Lung (tissue), 12 donors: ENCODE measurements around the gene BCAS3. TPM values are rescaled to one million over a fixed set of nuclear protein-coding genes. Genes with fewer than 3 reads are reported as not detected.
"Not testable (repeated sequence)": the region's sequence is repeated elsewhere in the genome, so short reads cannot be mapped to it uniquely, and the experiment has no call there.

Source experiments
- ATAC-seq: fragments of 200-7000 bp; cut with Tn5 transposase; one replicate; pipeline ENCODE4 v1.9.1; 2020; ENCODE audit warnings: moderate number of reproducible peaks; ENCODE audit not compliant: insufficient read depth, low FRiP score
- DNase-seq, 3 donors: peaks; one replicate each; pipeline ENCODE4 v3.0.0-alpha.2; 2013 to 2017
- H3K27ac ChIP-seq, 2 donors: one replicate each; pipeline ENCODE4 v1.5.1; 2013; ENCODE audit warnings: mild to moderate bottlenecking in 2 of 2, moderate library complexity in 2 of 2, control low read depth in 1 of 2, inconsistent platforms in 1 of 2, low read depth in 1 of 2, low read length in 1 of 2
- H3K27me3 ChIP-seq, 3 donors: one replicate each; pipeline ENCODE4 v1.5.1; 2013; ENCODE audit warnings: low read length in 2 of 3; ENCODE audit not compliant: control insufficient read depth in 3 of 3, insufficient read depth in 3 of 3
- H3K36me3 ChIP-seq, 4 donors: one replicate each; pipeline ENCODE4 v1.5.1; 2013; ENCODE audit warnings: low read length in 4 of 4, mild to moderate bottlenecking in 1 of 4, moderate library complexity in 1 of 4; ENCODE audit not compliant: control insufficient read depth in 4 of 4, insufficient read depth in 4 of 4
- H3K4me1 ChIP-seq, 5 donors: one replicate each; pipeline ENCODE4 v1.5.1; 2013; ENCODE audit warnings: low read length in 5 of 5, mild to moderate bottlenecking in 2 of 5, moderate library complexity in 1 of 5; ENCODE audit not compliant: control insufficient read depth in 5 of 5, insufficient read depth in 5 of 5
- H3K4me3 ChIP-seq: one replicate; pipeline ENCODE4 v1.5.1; 2013; ENCODE audit warnings: mild to moderate bottlenecking, control low read depth, moderate library complexity
- H3K9ac ChIP-seq, 2 donors: one replicate each; pipeline ENCODE4 v1.5.1; 2013; ENCODE audit warnings: low read length in 2 of 2, control low read depth in 1 of 2; ENCODE audit not compliant: insufficient read depth in 1 of 2
- H3K9me3 ChIP-seq, 4 donors: one replicate each; pipeline ENCODE4 v1.5.1; 2013; ENCODE audit warnings: low read length in 3 of 4, mild to moderate bottlenecking in 1 of 4, moderate library complexity in 1 of 4; ENCODE audit not compliant: control insufficient read depth in 4 of 4, insufficient read depth in 3 of 4
- whole genome bisulfite sequencing, 2 donors: extraction: QIAGEN DNeasy Blood & Tissue Kit; methylation state at CpG; one replicate each; pipeline ENCODE4 v1.1.7; 2013; 5-methylcytosine and 5-hydroxymethylcytosine counted together
- polyA plus RNA-seq, 2 donors: library from polyadenylated mRNA; stranded (reverse); fragments of 200-250 nt; gene quantifications; one replicate each; pipeline ENCODE4 v1.2.1, GENCODE V29; 2013
- total RNA-seq, 2 donors: library from RNA; depleted of rRNA in 1 of 2; stranded (reverse); fragments of >200 nt in 1 of 2; gene quantifications; one replicate each; pipeline ENCODE4 v1.2.1, GENCODE V29; 2014 to 2021
- TF ChIP-seq, protein P1 (sequence below): IDR thresholded peaks from 2 replicates; pipeline ENCODE4 v1.5.1; 2012; ENCODE audit warnings: mild to moderate bottlenecking; ENCODE audit errors: control extremely low read depth, extremely low read depth
- donor health status: control.
- donor health status: control.
- donor health status: Bipolar disorder and iron deficiency.
- donor health status: healthy.
- donor health status: DM: yes; HTN: yes; CAD: no.

Gene BCAS3
- total and polyA plus RNA-seq, 4 donors = 4.0 to 101 (median 20.3) TPM

DNA sequence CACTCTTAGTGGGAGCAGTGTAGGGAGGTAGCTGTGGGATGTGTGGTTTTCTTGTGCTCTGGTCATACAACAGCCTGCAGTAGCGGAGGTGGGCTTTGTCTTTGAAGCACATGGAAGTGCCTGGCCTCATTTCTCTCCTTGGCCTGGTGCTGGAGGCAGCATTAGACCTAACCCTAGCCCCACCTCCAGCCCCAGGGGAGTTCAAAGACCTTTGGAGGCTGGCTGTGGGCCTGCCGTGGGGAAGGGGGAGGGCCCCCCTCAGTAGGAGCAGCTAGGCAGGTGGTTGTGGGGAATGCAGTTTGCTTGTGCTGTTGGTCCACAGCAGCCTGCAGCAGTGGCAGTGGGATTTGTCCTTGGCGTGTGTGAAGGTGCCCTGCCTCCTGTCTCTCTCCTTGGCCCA lies 91.7 kb downstream of the BCAS3 start:
- TF ChIP-seq, protein P1, sequence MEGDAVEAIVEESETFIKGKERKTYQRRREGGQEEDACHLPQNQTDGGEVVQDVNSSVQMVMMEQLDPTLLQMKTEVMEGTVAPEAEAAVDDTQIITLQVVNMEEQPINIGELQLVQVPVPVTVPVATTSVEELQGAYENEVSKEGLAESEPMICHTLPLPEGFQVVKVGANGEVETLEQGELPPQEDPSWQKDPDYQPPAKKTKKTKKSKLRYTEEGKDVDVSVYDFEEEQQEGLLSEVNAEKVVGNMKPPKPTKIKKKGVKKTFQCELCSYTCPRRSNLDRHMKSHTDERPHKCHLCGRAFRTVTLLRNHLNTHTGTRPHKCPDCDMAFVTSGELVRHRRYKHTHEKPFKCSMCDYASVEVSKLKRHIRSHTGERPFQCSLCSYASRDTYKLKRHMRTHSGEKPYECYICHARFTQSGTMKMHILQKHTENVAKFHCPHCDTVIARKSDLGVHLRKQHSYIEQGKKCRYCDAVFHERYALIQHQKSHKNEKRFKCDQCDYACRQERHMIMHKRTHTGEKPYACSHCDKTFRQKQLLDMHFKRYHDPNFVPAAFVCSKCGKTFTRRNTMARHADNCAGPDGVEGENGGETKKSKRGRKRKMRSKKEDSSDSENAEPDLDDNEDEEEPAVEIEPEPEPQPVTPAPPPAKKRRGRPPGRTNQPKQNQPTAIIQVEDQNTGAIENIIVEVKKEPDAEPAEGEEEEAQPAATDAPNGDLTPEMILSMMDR = no peak
- WGBS, 2 donors = 88 to 90% methylated on average over 3 of the region's 3 CpGs

DNA sequence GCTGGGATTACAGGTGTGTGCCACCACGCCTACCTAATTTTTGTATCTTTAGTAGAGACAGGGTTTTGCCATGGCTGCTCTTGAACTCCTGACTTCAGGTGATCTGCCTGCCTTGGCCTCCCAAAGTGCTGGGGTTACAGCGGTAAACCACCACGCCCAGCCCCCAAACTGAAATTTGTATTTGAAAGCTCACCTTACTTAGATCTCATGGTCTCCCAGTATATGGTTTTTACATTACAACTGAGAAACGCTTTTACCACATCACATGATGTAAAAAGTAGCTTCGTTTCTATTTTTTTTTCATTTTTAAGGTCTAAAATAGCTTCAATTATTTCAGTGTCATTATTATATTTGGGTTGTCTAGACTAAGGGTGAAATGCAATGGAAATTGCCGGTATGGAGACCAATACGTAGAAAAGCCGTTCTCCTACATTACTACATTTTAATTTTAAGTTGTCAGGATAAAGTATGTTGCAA lies 93.3 kb downstream of the BCAS3 start:
- no peak for DNase-seq
- 94 to 98% methylated on average over 8 of the region's 8 CpGs for WGBS, 2 donors

More for the DNA sequence above, 91.7 kb downstream of the BCAS3 start:
- H3K36me3 ChIP-seq = no peaks in the 10 kb centered on the region
- no peak overlapping the region for H3K9ac ChIP-seq
- DNase-seq = no peak
- no peaks in the 10 kb centered on the region for H3K4me1 ChIP-seq
- no peak for ATAC-seq
- no peak overlapping the region for H3K4me3 ChIP-seq
- no peaks in the 10 kb centered on the region for H3K27me3 ChIP-seq
- H3K27ac ChIP-seq = no peak overlapping the region
- peaks cover 0 to 8% (median 0%) of the 10 kb centered on the region in 4 donors for H3K9me3 ChIP-seq

DNA sequence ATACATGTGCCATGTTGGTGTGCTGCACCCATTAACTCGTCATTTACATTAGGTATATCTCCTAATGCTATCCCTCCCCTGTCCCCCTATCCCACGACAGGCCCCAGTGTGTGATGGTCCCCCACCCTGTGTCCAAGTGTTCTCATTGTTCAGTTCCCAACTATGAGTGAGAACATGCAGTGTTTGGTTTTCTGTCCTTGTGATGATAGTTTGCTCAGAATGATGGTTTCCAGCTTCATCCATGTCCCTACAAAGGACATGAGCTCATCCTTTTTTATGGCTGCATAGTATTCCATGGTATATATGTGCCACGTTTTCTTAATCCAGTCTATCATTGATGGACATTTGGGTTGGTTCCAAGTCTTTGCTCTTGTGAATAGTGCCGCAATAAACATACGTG lies 94.0 kb downstream of the BCAS3 start:
- not testable (repeated sequence) for H3K27ac ChIP-seq

More for the DNA sequence above, 93.3 kb downstream of the BCAS3 start:
- TF ChIP-seq, protein P1 = no peak
- H3K9ac ChIP-seq = no peak overlapping the region
- H3K4me1 ChIP-seq = no peaks in the 10 kb centered on the region
- H3K4me3 ChIP-seq = no peak overlapping the region
- no peaks in the 10 kb centered on the region for H3K27me3 ChIP-seq
- no peaks in the 10 kb centered on the region for H3K36me3 ChIP-seq
- no peak overlapping the region for H3K27ac ChIP-seq
- no peak for ATAC-seq
- peaks cover 0 to 8% (median 0%) of the 10 kb centered on the region in 4 donors for H3K9me3 ChIP-seq

DNA sequence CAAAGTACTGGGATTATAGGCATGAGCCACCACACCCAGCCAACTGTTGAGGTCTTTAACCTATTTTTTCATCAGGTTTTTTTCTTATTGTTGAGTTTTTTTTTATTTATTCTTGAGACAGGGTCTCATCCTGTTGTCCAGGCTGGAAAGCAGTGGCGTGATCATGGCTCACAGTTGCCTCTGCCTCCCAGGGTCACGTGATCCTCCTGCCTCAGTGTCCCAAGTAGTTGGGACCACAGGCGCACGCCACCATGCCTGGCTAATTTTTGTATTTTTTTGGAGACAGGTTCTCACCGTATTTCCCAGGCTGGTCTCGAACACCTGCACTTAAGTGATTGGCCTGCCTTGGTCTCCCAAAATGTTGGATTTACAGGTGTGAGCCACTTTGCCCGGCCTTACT lies 95.9 kb downstream of the BCAS3 start:
- TF ChIP-seq, protein P1 = no peak
- Histone ChIP-seq H3K36me3 (no peaks in the 10 kb centered on the region), H3K4me3 (no peak overlapping the region), H3K9ac (no peak overlapping the region), H3K27ac (no peak overlapping the region), H3K4me1 (peaks cover 0 to 4% (median 0%) of the 10 kb centered on the region in 5 donors), H3K9me3 (peaks cover 0 to 3% (median 0%) of the 10 kb centered on the region in 4 donors), H3K27me3 (no peaks in the 10 kb centered on the region)
- 91 to 97% methylated on average over 7 of the region's 7 CpGs for WGBS, 2 donors
- DNase-seq = no peak
- ATAC-seq = no peak

More for the DNA sequence above, 94.0 kb downstream of the BCAS3 start:
- not testable (repeated sequence) for H3K4me3 ChIP-seq, H3K36me3 ChIP-seq, H3K9me3 ChIP-seq, H3K9ac ChIP-seq, ATAC-seq, H3K27me3 ChIP-seq, H3K4me1 ChIP-seq, DNase-seq
- 56 to 94% methylated on average over 5 of the region's 5 CpGs for WGBS, 2 donors
